Hematopoietic multipotent progenitor cell treated with erythropoietin and hydrocortisone succinate and interleukin-3 and kit ligand, for 15 days (in vitro differentiated cells): ENCODE results near the gene SLC15A5.

Experiments
- DNase-seq: peaks from one replicate; pipeline ENCODE4 v3.0.0-alpha.2; 2015; ENCODE audit warnings: low spot score

SLC15A5 gene

DNA sequence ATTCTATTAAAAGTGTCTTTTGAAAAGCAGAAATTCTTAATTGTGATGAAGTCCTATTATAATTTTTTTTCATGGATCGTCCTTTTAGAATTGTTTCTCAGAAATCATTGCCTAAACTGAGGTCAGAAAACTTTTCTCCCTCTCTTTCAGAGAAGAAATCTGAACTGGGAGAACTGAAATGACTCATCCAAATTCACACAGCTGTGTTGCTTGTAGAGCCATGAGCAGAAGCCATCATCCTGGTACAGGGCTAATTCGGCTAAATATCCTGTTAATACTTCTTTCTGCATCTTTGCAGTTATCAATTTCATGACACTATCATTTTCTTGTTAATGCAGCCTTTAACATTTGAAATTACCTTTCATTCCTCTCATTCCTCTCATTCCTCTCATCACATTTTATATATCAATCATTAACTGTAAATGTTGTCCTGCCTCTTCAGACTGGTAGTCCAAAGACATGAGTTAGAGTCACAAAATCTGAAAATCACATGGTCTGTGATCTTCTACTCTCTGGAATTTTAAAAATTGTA lies 15.5 kb downstream of the SLC15A5 start:
- no peak for DNase-seq

DNA sequence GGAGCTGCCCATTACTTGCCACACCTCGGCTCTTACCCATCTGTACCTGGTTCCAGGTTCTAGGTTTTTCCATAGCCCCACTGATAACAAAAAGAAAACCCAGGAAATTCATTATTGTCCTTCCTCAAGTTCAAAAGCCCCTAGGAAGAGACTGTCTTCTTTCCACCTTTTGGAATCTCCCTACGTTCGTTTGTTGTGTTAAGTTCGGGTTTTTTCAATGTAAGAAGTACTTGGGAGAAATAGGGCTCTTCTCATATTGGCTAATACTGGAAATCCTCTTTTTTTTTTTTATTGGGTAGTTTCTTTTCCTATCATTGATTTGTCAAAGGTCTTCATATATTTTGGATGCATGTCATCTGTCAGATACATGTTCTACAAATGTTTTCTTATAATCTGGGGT lies 17.3 kb downstream of the SLC15A5 start:
- no peak for DNase-seq

- DNase-seq, result no peak
Measured at GRCh38 chr12:16258963-16259362, 18.5 kb downstream of the SLC15A5 start.

DNA sequence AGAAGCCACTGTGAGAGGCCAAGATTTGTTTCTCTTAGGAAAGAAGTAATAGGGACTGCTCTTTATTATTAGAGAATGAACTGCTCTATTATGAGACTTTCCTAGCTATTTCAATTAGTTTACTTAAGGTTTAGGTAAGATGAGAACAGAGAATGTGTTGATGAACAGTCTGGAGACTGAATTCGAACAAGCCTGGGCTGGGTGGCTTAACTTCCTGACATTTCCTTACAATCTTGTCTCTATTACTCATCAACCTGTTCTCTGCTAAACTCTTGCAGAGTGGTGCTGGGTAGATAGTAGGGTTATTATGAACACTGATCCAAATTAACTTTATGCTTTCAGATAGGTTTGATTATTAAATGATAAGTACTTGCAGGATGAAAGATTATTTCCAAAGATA lies 31.2 kb downstream of the SLC15A5 start:
- DNase-seq, result no peak

GRCh38 chr12:16245209-16245608 lies 32.3 kb downstream of the SLC15A5 start:
- no peak for DNase-seq

DNA sequence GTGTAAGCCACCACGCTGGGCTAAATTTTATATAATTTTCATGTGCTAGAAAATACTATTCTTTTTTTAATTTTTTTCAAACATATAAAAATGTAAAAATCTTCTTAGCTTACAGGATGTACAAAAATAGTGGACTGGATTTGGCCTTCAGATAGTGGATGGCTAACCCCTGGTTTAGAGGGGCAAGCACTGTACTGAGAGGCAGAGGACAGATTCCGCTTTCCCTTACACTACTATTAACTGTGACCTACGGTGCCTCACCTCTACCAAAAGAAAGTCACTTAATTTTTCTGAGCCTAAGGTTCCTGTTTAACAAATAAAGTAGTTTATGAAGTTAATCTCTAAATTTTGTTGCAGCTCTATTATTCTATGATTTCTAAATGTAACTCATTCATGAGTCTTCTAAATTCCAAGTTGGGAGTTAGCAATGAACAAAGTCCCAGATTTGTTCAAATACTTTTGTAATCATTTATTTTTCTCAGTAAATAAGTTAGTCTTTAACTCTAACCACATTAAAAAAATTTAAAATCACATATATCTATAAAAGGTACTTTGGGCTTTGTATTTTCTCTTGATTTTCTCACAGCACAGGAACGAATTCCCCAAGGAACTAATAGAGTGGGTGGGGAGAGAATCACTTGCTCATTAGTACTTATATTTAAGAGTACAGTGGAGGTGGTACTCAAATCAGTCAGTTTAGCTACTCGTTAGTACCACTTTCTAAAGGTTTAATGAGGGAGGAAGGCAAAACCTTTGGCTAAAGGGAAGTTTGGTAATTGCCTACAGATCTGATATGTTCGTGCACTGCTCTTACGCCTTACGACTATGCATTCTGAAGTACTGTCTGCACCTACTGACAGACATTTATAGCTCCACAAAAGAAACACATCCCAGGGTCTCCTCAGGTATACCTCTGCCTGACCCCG lies 33.7 kb downstream of the SLC15A5 start:
- no peak for DNase-seq

DNA sequence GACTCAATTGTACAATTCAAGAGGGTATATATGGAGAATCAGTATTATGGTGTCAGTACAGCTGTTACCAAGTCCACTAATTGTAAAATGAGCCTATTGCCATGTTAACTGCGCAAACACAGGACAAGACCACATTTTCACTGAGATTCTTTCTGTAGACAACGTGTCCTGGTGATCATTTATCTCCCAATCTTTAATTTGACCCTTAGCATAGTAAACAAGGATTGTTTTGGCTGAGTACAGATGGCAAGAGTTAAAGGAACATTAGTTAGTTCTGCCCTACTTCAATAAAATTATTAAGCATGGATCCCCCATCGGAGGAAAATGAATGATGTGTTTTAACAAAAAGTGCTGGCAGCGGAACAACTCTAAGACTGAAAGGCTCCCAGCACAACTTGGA lies 36.1 kb downstream of the SLC15A5 start:
- DNase-seq, result no peak

DNA sequence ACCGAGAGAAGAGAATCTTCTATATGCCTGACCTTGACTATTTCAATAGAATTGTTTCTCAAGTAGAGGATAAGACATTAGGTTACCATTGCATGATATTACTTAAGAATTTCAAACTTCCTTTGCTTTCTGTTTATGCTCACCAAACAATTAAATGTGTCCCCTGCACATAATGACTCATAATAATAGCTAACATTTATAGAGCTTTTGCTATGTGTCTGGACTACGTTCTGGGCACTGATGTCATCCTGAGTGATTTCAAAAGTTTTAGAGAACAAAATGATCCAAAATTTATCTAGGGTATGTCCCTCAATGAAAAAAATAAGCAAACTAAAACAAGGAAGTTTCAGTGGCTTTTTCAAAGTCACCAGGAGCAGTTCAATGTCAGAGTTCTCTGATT lies 38.8 kb downstream of the SLC15A5 start:
- DNase-seq, result no peak

DNA sequence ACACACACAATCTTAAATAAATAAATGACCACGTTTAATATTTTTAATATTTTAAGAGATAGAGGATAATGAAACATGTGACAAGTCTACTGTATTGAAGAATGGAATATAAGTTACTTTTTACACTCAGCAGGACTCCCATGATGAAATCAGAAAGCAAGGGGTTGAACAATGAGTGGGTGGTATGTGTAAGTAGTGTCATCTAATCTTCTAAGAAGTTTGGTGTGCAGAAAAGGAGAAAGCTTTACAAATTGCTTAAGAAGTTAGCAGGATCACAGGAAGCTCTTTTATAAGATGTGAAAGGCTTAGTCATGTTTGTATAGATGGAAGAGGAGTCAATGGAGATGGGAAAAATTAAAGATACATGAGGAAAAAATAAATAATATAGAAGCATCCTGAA lies 47.8 kb downstream of the SLC15A5 start:
- DNase-seq, result no peak

- no peak for DNase-seq
Measured at GRCh38 chr12:16228067-16228466, 49.4 kb downstream of the SLC15A5 start.

DNA sequence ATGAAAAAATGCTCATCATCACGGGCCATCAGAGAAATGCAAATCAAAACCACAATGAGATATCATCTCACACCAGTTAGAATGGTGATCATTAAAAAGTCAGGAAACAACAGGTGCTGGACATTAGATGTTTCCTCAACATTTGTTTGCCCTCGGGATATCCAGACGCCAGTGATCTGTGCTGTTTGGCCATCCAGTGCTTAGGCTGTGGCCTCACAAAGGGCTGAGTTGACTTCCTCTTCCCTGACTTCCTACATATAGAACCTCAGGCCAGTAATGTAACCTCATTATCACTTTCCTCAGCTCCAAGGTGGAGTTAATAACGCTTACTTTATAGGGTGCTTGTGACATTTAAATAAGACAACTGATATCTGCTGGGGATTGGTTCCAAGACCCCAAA lies 51.8 kb downstream of the SLC15A5 start:
- no peak for DNase-seq

GRCh38 chr12:16224196-16224595 lies 53.3 kb downstream of the SLC15A5 start:
- no peak for DNase-seq

- DNase-seq, result no peak
Measured at GRCh38 chr12:16221776-16222175, 55.7 kb downstream of the SLC15A5 start.

- no peak for DNase-seq
Measured at GRCh38 chr12:16220120-16220519, 57.4 kb downstream of the SLC15A5 start.

DNA sequence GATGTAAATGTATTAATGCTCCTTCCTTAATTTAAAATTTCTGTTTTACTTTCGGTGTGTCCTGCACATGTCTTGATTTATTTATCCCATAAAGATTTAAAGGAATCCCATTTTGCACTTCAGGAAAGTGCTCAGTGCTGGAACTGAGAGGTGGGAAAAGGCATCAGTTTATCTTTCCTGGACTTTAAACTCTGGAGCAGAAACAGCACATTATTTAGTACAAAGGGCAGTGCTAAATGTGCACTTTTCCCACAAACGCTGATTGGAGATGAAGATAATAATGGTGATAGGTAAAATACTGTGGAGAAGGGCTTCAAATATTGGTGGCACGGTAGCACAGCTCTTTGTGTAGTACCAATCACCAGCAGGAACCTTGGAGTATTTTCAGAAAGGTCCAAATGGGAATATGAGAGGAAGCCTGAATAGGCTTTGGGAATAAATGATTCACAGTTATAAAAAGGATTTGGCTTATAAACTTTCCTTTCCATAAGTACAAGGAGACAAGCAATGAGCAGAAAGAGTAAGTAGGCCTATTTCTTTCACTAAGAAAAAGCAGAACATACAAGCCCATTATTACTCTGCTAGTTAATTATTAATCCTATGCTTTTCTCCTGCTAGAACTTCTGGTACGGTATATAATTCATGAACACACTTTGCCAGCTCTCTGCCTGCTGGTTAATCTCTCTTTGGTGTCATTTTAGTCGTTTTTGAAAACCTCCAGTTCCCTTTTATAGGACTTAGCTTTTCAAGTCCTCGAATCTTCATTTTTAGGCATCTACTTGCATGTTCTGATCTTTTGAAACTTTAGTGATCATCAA lies 58.3 kb downstream of the SLC15A5 start:
- DNase-seq, result no peak

- no peak for DNase-seq
Measured at GRCh38 chr12:16218234-16218633, 59.3 kb downstream of the SLC15A5 start.

GRCh38 chr12:16211731-16212130 lies 65.8 kb downstream of the SLC15A5 start:
- no peak for DNase-seq

- no peak for DNase-seq
Measured at GRCh38 chr12:16198884-16199283, 78.6 kb downstream of the SLC15A5 start.

DNA sequence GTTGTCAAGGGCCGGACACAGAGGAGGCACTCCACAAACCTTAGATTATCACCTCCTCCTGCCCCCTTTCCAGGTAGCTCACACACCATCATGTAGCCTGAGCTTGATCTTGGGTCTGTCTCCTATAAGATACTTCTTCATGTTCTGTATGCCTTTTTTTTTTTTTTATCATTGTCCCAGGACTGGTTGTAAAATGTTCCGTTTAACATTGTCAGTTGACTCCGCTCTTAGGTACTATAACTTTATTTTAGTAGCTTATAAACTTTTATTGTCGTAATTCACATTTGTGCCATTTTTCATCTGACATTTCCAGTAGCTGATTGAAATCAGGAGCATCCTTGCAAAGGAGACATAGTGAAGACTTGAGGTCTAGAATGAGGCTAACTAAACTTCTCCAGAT lies 79.9 kb downstream of the SLC15A5 start:
- DNase-seq, result no peak

DNA sequence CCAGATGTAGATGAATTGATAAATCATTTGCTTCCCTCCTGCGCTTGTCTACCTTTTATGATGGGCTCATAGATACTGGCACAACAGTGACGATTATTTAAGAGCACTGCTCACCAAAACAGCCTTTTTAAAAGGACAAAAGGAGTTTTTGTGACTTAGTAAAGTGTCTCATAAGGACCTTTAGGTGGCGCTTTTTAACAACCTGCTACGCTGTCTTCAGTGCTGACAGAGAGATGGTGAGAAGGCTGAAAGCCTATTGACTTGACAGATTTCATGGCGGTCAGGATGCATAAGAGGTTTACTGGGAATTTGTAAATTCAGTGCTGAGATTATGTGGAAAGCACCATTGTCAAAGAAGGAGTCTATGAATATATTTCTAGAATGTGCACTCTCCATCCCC lies 87.6 kb downstream of the SLC15A5 start:
- DNase-seq, result no peak

- no peak for DNase-seq
Measured at GRCh38 chr12:16187660-16188059, 89.8 kb downstream of the SLC15A5 start.

GRCh38 chr12:16184681-16185080 lies 92.8 kb downstream of the SLC15A5 start:
- no peak for DNase-seq

DNA sequence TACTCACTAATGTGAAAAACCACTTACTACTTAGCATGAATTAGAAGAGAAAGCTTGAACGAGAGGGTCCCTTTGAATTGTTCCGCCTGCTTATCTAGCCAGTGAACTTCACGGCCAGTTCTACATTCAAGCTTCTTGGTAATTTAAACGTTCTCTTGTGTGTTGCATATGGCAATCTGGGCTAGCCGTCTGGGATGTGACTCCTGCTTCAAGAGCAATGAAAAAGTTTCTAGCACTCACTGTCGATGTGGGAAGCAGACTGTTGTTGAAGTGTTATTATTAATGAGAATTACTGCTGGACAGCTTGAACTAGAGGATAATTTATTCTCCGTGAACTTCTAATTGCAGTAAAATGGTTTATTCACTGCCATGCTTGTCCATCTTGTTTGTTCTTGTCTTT lies 93.9 kb downstream of the SLC15A5 start:
- no peak for DNase-seq
